IPS DF 4.7 (cell line): ENCODE data around the gene RNF208.

Experiments
- DNase-seq: peaks from one replicate; pipeline ENCODE4 v3.0.0-alpha.2; 2013; ENCODE audit warnings: low spot score; ENCODE audit errors: extremely low read depth

The RNF208 gene

DNA sequence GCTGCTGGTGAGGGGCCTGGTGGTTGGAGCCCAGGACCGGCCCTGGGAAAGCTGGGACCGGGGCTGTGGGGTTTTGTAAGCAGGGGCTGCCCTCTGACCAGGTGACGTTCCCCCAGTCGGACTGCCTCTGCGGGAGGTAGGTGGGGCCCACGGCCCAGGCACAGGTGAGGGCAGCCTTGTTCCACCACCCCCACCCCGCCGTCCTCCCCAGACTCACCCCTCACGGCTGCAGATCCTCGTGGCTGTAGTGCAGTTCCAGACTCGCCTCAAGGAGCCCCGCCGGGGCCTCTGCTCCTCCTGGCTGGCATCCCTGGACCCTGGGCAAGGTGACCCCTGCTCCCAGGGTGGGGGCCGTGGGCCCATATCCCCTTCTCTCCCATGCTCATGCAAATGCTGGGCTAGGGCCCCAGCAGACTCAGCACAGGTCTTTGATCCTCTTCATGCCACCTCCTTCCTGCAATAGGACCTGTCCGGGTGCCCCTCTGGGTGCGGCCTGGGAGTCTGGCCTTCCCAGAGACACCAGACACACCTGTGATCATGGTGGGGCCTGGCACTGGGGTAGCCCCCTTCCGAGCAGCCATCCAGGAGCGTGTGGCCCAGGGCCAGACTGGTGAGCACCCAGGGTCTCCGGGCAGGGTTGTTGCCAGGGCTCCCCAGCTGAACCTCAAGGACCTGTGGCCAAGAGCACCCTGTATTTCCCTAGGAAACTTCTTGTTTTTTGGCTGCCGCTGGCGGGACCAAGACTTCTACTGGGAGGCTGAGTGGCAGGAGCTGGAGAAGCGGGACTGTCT lies 6.6 kb downstream of the RNF208 start:
- DNase-seq, result no peak

DNA sequence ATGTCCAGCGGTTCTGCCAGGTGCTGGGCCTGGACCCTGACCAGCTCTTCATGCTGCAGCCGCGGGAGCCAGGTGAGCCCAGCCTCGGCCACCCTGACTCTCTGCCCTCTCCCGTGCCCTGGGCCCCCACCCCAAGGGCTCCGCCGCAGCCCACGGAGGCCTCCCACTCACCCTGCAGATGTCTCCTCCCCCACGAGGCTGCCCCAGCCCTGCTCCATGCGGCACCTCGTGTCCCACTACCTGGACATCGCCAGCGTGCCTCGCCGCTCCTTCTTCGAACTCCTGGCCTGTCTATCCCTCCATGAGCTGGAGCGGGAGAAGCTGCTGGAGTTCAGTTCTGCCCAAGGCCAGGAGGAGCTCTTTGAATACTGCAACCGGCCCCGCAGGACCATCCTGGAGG lies 7.4 kb downstream of the RNF208 start:
- no peak for DNase-seq

- no peak for DNase-seq
These were observed 8.6 kb downstream of the RNF208 start for GRCh38 chr9:137213160-137214060.

DNA sequence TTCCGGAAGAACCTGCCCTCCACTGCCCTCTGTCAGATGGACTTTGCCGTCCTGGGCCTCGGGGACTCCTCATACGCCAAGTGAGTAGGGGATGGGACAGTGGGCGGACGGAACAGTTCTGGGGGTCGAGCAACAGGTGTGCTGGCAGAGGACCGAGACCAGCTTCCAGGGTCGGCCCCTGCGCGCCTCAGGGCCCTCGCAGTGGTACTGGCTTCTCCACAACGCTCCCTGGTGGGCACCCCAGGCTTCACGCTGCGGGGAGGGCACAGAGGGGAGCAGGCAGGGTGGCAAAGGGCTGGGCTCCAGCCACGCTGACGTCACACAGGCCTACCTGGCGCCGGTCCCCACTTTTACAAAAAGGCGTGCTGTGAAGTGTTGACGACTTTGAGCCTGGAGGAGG lies 9.5 kb downstream of the RNF208 start:
- no peak for DNase-seq

- no peak for DNase-seq
These were observed 10.5 kb downstream of the RNF208 start for GRCh38 chr9:137211532-137211931.

DNA sequence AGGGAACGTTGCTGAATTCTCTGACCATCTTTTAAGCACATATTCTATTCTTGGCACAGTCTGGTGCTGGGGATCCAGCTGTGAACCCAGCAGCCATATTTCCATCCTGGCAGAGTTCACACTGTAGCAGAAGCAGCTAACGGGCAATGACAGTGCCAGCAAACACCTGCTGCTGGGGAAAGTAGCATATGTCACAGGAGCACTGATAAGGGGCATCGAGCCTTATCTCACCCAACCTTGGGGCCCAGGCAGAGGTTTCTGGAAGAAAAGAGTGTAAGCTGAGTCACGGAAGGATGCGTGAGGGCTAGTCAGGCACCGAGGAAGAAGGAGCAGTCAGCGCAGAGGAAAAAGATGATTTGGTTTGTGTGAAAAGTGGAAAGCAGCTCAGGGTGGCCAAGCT lies 15.4 kb downstream of the RNF208 start:
- DNase-seq, result no peak

GRCh38 chr9:137205126-137206069 lies 16.6 kb downstream of the RNF208 start, which contains the start of the genes NDOR1 and TMEM203:
TSS of gene NDOR1 (plus strand) at chr9:137205700. CDS start at chr9:137205778, 78 bp downstream.
TSS of gene TMEM203 (minus strand) at chr9:137205648. CDS start at chr9:137205414, 234 bp downstream.
- no peak for DNase-seq

GRCh38 chr9:137204731-137205125 lies 17.3 kb downstream of the RNF208 start:
- no peak for DNase-seq

GRCh38 chr9:137202966-137203365 lies 19.1 kb downstream of the RNF208 start:
- DNase-seq, result no peak

DNA sequence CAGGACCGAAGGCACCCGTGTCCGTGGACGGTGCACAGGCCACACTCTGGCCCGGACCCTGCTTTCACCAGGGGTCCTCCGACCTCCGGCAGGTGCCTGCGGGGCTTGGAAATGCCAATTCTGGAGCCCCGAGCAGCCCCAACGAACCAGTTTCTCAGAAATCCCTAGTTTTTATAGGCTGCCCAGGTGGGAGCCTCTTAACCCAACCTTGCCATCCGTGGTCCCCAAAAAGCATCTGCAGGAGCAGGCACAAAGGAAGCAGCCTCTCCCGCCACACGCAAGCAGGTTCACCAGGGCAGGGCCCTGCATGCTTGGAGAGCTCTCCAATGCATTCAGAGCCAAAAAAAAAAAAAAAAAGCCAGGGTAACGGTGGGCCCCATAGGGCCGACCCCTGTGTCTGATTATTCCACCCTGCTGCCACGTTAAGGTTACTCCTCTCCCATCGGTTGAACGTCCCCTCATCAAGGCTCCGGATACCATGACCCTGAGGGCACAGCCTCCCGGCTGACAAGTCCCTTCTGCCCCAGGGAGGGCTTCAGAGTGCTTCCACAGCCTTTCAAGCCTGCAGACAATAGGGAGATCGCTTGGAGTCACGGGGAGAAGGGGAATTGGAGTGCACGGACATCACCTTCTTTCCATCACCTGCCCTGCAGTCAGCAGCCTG lies 20.7 kb downstream of the RNF208 start:
- no peak for DNase-seq

DNA sequence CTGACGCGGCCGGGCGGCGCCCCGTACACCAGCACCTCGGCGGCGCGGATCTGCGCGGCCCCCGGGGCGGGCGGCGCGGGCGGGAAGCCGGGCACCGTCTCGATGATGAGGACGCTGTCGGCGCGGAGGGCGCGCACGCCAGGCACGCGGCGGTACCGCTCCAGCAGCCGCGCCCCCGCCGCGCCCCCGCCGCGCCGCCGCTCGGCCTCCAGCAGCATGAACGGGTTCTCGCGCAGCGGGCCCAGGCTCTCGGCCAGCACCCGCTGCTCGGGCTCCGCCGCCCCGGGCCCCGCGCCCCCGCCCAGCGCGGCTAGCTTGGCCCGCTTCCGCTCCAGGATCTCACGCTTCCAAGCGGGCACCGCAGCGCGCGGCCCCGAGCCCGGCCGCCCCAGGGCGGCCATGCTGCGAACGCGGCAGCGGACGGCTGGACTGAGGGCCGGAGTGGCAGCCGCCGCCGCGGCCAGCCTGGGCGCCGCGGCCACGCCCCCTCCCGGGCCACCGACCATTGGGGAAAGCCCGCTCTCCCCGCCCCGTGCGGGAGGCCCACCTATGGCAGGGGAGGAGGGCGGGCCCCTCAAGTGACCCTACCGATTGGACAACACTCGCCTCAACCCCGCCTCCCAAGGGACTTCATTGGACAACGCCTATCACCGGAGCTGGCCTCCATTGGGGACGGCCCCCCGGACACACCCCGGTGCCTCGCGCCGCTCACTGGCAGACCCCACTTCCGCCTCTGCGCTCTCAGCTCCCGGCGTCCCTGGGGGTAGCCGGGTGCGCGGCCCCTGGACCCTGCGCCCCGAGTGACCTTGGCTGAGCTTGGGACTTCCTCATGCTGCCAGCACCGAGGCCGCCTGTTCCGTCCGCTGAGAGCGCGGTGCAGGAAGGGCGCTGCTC lies 21.5 kb downstream of the RNF208 start, which contains the start of gene TPRN:
Gene TPRN, minus strand, starts transcription at position 431 of the 894 bp plus-strand sequence. Its CDS starts 30 bp downstream, at position 401.
- peak; percentile 89 for DNase-seq

DNA sequence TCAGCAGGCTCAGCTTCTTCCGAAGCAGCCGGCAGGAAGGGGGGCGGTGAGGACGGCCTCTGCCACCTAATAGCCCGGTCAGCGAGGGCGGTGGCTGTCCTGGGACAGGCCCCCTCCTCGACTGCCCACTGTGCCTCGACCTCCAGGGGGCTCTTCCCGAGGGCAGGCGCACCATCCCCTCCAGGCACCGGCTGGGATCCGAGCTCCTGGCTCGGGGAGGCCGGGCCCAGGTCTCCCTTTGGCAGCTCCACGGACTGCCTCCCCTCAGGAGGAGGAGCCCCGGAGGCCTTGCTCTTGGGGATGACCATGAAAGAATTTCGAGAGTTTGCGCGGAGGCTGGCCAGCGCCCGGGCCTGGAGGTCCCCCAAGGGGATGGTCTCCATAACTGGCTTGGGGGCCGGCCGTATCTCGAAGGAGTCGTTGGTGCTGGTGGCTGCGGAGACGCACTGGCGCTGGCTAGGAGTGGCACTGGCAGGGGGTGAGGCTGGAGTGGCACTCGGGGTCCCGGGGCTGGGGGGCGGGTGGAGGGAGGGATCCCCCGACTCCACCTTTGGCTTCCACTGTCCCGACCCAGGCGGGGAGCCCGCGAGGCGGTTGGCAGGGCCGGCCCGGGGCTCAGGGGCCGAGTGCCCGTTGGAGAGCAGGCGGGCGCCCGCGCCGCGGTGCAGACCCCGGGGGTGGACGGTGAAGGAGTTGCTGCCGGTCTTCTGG lies 22.5 kb downstream of the RNF208 start:
- DNase-seq, result no peak

DNA sequence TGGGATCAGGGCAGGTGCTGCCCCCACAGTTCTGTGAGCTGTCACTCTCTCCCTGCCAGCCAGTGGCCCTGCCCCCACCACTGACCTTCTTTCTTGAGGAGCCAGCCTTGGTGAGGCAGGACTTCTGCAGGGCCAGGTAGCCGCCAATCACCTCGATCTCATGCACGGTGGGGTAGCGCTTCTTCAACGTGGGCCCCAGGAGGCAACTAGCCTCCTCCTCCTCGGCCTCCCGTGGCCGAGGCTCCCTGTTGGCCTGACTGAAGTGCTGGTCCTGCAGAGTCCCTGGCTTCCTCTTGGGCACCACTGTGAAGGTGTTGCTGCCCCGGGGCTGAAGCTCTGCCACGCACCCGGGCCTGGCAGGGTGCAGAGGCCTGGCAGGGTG lies 23.1 kb downstream of the RNF208 start:
- DNase-seq, result no peak

- DNase-seq, result no peak
These were observed 23.8 kb downstream of the RNF208 start for GRCh38 chr9:137198051-137198901.

GRCh38 chr9:137195525-137196220 lies 26.4 kb downstream of the RNF208 start:
- no peak for DNase-seq

DNA sequence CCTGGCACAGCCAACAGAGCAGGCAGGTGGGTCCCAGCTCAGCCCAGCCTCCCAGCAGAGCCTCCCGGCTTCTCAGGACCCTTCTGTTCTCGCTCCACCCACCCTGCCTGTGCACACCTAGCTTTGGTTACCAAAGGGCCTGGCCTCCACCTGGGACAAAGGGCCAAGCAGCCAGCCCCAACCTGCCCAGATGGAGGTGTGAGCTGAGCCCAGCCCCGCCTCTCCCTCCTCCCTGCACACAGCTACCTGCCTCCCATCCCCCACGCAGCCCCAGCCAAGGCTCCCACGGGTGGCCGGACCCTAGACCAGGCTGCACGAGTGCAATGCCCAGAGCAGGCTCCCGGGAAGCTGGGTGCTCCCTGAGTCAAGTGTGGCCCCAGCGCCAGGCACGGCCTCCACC lies 27.1 kb downstream of the RNF208 start:
- DNase-seq, result no peak

DNA sequence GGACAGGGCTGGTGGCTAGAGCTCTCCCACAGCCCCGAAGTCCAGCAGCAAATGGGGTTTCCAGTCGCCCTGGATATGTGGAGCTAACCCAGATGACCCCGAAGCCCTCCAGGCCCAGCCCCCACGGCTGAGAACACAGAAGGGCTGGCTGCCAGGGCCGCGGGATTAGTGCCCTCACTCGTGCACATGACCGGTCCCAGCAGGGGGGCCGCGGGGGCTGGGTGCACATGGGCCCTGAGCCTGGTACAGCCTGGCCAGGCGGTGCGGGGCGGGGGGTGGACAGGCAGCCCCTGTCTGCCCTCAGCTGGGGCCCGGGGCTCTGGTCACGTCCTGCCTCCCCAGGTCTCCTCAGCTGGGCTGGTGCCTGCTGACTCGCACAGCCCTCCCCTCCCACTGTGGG lies 27.7 kb downstream of the RNF208 start:
- no peak for DNase-seq
